ENCODE results near the gene ENSA. TPM values are rescaled to one million over a fixed set of nuclear protein-coding genes. Genes with fewer than 3 reads are reported as not detected.
A peak's percentile ranks its signal among the peaks of the same experiment; 100 is the strongest.

The ENSA gene
- total RNA-seq, 1 experiment from 2014 or later, result 212 TPM

DNA sequence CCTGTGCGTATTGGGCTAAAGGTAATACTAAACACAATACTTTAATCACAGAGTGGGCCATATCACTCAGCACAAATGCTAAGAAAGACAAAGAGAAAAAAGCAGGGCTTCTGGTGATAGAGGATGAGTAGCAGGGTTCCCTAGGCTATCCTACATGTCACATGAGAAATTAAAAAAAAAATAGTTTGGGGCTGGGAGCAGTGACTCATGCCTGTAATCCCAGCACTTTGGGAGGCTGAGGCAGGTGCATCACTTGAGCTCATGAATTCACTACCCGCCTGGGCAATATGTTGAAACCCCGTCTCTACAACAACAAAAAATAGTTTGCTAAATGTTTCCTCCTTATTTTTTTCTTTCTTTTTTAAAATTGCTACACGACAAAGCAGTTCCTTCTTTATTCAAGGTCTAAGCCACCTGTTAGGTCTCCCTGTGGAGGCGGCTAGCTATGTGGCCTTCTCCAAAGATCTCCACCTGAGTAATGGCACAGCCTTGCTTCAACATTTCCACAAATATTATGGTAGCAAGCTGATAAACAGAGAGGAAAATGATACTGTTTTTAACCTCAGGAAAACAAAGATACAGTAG is 1.5 kb downstream of the ENSA start:
- no peak overlapping the region for H4K8ac ChIP-seq (replicated peaks; ENCODE audit: insufficient read length, low read depth, low read length)
- no peak overlapping the region for H3K56ac ChIP-seq (ENCODE audit: insufficient read length, low read depth, low read length)
- no peak overlapping the region for H2BK15ac ChIP-seq (ENCODE audit: low read depth, low read length)
- no peak overlapping the region for H2BK120ac ChIP-seq (ENCODE audit: low read depth, low read length, poor library complexity, severe bottlenecking)
- H4K91ac ChIP-seq (ENCODE audit: insufficient read length, low read depth, low read length), result no peak overlapping the region
- H3K9me3 ChIP-seq (ENCODE audit: control insufficient read depth, low read depth, low read length), result no peaks in the 10 kb centered on the region
- no peaks in the 10 kb centered on the region for H3K79me1 ChIP-seq (ENCODE audit: insufficient read depth, low read depth, low read length, poor library complexity, severe bottlenecking)
- no peak overlapping the region for H4K5ac ChIP-seq (ENCODE audit: insufficient read length, low read depth, low read length)
- no peak overlapping the region; a peak in 1 of 5 replicates for H3K4me3 Mint-ChIP-seq
- no peak overlapping the region for H3K4ac ChIP-seq (ENCODE audit: low read depth, low read length)
- no peak overlapping the region for H2AK5ac ChIP-seq (ENCODE audit: insufficient read length, low read length)
- no CpG with 5 or more reads among the region's 5 CpGs for WGBS (ENCODE audit: extremely low coverage, insufficient read length, low lambda C conversion rate)
- H2AFZ ChIP-seq (ENCODE audit: low read length), result no peak overlapping the region
- H3K9me3 Mint-ChIP-seq, result no peaks in the 10 kb centered on the region
- peaks cover 7% of the 10 kb centered on the region; the same call in 1 of the 2 replicates for H3K4me1 ChIP-seq (ENCODE audit: insufficient read depth, low read length)
- no peak overlapping the region for H2BK12ac ChIP-seq (ENCODE audit: insufficient read length, low read depth, low read length)
- H3K4me2 ChIP-seq (ENCODE audit: insufficient read depth, insufficient read length, low read length), result peak overlapping the region; percentile 93
- H2BK5ac ChIP-seq (ENCODE audit: insufficient read length, low read length), result no peak overlapping the region
- no peak overlapping the region for H3K14ac ChIP-seq (ENCODE audit: insufficient read depth, low read length)
- peak overlapping the region; percentile 80 for H3K9ac ChIP-seq (ENCODE audit: extremely low read depth, insufficient read length, low read length)
- H3T11ph ChIP-seq (ENCODE audit: low read length), result no peak overlapping the region
- H3K23ac ChIP-seq (ENCODE audit: insufficient read length, low read depth, low read length), result no peak overlapping the region
- H3K18ac ChIP-seq (ENCODE audit: insufficient read length, low read depth, low read length), result no peak overlapping the region
- H3K27ac Mint-ChIP-seq, result peak overlapping the region in 2 of 3 experiments; percentile 26 to 81; a peak in 4 of 7 replicates
- H3K4me1 Mint-ChIP-seq, result peaks cover 25 to 30% of the 10 kb centered on the region in 2 experiments
- H2BK20ac ChIP-seq (ENCODE audit: low read depth, low read length, poor library complexity, severe bottlenecking), result no peak overlapping the region
- H3K27me3 ChIP-seq (ENCODE audit: insufficient read depth, low read length), result peaks cover 1% of the 10 kb centered on the region; the same call in 1 of the 2 replicates
- TF ChIP-seq, protein P1, sequence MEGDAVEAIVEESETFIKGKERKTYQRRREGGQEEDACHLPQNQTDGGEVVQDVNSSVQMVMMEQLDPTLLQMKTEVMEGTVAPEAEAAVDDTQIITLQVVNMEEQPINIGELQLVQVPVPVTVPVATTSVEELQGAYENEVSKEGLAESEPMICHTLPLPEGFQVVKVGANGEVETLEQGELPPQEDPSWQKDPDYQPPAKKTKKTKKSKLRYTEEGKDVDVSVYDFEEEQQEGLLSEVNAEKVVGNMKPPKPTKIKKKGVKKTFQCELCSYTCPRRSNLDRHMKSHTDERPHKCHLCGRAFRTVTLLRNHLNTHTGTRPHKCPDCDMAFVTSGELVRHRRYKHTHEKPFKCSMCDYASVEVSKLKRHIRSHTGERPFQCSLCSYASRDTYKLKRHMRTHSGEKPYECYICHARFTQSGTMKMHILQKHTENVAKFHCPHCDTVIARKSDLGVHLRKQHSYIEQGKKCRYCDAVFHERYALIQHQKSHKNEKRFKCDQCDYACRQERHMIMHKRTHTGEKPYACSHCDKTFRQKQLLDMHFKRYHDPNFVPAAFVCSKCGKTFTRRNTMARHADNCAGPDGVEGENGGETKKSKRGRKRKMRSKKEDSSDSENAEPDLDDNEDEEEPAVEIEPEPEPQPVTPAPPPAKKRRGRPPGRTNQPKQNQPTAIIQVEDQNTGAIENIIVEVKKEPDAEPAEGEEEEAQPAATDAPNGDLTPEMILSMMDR (conservative IDR thresholded peaks at IDR 0.05), result no peak
- H3K27ac ChIP-seq (ENCODE audit: insufficient read length, low read depth, low read length), result no peak overlapping the region
- no peaks in the 10 kb centered on the region for H3K27me3 Mint-ChIP-seq (ENCODE audit: low read depth)
- no peak for DNase-seq
- H3K36me3 Mint-ChIP-seq (ENCODE audit: insufficient read depth in 1 of 3, low read depth in 3 of 3), result peaks cover 42 to 59% (median 47%) of the 10 kb centered on the region in 3 experiments
- no peaks in the 10 kb centered on the region for H3K23me2 ChIP-seq (ENCODE audit: insufficient read length, low read depth, low read length, poor library complexity, severe bottlenecking)
- peaks cover 2% of the 10 kb centered on the region for H4K20me1 ChIP-seq (ENCODE audit: control insufficient read depth, insufficient read depth, insufficient read length)
- H3K79me2 ChIP-seq (ENCODE audit: insufficient read depth, low read length), result peaks cover 13% of the 10 kb centered on the region; the same call in 1 of the 2 replicates
